Measurements from ENCODE around the gene ENTR1.

GRCh38 chr9:136395345-136396218 is 14.8 kb downstream of the ENTR1 start:
- TF ChIP-seq CTCF (IDR thresholded peaks at IDR 0.05) = no peak
- TF ChIP-seq REST (IDR thresholded peaks at IDR 0.05; ENCODE audit: insufficient read depth in 1 of 2, low read depth in 2 of 2, low read length in 1 of 2) = no peak
- TF ChIP-seq POLR2AphosphoS5 (IDR thresholded peaks at IDR 0.05; ENCODE audit: low read depth, low read length) = no peak
- no peak for TF ChIP-seq TCF7L2 (IDR thresholded peaks at IDR 0.05; ENCODE audit: low read depth, low read length)
